Measurements from ENCODE around the gene PAX4.

The PAX4 gene, protein sequence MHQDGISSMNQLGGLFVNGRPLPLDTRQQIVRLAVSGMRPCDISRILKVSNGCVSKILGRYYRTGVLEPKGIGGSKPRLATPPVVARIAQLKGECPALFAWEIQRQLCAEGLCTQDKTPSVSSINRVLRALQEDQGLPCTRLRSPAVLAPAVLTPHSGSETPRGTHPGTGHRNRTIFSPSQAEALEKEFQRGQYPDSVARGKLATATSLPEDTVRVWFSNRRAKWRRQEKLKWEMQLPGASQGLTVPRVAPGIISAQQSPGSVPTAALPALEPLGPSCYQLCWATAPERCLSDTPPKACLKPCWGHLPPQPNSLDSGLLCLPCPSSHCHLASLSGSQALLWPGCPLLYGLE

DNA sequence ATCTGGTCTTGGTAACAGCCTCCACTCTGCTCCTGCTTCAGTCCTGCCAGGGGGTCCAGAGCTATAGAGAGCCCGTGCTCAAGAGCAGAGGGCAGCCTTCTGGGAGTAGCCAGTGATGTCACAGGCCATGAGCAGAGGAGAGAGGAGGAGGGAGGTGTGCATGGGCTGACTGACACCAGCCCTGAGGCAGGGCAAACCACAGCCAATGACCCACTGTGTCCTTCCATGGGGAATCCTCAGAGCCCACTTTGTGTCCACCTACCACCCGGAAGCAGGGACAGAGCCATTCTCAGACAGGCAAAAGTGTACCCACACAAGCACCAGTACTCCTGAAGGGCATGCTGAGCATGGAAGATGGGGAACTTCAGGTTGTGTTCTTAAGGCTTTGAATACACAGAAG is at the start of gene PAX4:
Gene PAX4 (minus strand): TSS at position 101 of the 400 bp plus-strand sequence. CDS start 2,214 bp downstream, outside the sequence.
- DNase-seq (ENCODE audit: low read depth, low spot score): no peak

DNA sequence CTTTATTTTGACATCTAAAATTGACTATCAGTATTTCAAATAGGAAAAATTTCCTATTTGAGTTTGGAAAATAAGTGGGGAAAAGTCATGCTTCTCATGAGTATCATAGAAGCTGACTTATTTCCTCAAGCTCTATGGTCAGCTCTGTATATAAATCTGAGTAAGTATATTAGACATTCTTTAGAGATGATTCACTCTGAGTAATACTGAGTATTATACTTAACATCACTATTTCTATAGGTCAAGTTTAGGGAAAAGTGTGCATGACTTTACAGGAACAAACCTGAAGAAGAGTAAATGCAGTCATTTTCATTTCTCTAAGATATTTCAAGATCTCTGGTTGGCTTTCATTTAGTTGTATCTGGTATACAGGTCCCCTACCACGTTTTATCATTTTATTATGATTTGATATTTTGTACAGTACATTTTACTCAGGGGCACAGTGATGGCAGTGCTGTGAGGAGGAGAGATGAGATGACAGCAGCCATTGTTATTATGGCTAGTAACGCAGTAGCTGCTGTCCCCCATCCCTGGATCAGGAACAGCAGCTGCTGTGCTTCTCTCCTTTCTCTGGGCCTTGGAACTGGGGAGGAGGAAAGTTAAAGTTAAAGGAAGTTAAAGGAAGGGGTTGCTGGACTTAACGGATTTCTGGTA is 49.2 kb upstream of the PAX4 start:
- DNase-seq (ENCODE audit: low read depth, low spot score): no peak

DNA sequence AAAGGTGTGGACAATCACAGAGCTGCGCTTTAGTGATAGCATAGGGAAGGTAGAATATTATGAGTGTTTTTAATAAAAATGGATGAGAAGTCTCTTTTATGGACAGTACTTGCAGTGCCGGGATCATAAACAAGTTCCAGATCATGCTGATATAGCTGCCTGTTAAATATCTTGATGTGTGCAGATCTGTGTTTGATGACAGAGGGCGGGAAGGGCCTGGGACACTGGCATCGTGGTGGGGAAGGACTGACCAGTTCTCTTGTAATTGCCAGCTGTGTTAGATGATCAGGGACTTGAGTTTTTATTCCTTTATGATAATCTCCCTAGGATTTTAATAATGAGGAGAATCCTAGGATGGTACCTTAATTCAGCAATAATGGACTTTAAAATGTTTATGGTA is 48.7 kb upstream of the PAX4 start:
- DNase-seq (ENCODE audit: low read depth, low spot score): no peak

DNA sequence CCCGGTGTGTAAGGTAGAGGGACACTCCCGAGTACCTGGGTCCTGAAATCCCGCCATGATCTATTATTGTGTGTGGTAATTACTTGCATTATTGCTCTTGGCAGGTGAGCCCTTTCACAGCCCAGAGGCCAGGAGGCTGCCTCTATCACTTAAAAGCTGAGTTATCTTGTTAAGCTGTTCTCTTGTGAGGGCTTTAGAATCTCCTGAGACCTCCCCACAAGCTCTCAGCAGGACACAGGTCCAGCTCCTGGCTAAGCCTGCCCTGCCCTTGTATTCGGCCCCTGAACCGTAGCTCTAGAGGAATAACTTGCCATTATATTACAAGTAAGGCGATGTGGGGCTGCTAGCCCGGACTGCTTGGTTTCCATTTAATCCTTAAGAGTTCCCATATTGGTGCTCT is 48.0 kb upstream of the PAX4 start:
- DNase-seq (ENCODE audit: low read depth, low spot score): no peak

DNA sequence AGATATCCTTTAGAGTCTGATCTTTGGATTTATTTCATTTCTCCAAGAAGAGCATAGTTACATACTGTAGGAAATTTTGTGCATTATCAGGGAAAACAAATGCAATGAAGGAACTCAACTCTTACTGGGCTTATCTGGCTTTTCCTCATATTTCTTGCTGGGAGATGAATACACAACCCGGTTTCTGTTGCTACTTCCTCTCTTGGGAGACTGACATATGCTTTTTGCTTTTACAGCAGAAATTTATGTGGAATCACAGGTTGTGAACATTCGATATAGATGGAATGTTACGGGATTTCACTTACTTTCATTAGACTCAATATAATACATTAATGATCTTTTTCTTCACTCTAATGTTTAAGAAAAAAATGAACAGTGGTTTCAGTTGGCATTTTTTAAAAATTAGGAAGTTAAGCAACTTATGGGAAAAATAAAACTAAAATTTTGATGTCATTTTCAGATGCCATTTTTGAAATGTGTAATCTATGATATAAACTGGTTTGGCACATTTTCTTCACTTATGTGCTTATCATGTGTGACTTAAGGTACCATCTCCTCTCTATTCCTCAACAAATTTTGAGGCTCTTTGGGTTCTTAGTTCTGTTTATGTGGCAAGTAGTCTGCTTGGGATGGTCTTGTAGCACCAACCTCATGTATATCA is 41.2 kb upstream of the PAX4 start:
- DNase-seq (ENCODE audit: low read depth, low spot score): no peak

DNA sequence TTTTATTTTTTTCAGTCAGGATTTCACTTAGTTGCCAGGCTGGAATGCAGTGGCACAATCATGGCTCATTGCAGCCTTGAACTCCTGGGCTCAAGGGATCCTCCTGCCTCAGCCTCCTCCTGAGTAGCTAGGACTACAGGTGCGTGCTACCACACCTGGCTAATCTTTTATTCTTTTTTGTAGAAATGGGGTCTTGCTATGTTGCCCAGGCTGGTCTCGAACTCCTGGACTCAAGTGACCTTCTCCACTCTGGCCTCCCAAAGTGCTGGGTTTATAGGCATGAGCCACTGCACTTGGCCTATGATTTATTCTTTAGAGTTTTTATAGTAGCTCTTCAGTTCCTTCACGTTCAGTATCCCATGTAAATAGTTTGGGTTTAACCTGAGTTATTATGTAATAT is 39.6 kb upstream of the PAX4 start:
- no peak for DNase-seq (ENCODE audit: low read depth, low spot score)

DNA sequence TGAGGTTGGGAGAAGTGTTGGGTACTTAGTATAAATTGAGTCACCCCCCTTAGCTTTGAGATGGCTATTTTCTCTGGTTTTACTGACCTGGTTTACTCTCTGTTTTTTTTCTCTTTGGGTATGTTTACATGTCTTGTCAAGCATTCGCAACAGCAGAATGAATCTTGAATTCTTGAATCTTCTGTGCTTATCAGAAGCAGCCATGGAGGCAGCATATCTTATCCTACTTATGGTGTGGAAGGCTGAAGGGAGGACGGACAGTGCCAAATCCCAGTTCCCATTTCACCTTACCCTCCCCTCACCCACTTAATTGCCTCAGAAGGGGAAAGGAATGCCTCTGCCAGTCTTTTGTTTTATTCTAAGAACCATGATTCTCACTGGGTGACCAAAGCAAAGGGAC is 37.8 kb upstream of the PAX4 start:
- DNase-seq (ENCODE audit: low read depth, low spot score): no peak

DNA sequence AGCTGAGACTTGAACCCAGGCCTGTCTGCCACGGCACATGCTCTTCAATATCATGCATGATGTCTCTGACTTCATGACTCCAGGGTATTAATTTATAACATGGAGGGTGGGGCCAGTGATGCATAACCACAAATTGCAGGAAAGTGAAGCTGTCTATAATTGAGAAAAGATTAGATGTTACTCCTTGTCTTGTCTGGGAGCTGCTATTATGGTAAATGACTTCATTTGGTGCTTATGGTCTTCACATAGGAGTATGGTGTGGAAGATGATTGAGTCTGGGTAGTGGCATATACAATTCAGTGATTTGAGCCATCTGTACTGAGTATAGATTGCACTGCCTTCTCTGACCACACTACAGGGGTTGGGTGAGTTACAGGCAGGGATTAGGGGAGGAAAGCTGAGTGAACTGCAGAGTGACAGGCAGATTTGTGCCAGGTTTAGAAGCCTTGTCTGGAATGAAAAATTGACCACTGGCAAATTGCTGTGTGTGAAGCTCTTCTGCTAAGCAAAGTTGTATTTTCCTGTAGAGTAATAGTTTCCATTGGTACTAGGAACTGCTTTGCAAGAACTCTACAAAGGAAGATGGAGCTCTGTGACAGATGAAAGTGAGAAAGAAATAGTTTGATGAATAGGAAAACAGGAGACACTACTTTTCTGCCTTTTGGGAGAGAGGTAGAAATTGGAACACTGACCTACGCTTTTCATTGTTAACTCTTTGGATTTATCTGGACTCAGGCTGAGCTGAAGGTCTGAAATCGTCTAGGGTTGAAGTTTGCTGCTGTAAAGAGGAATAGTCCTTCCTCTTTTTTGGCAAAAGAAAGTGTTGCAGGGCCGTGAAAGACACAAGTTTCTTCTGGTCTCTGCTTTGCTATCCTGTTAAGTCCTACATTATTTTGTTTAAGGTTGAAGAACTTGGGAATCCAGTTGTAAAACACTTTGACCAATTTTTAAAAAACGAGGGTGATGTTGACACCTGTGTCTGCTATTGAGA is 36.8 kb upstream of the PAX4 start:
- DNase-seq (ENCODE audit: low read depth, low spot score): no peak

DNA sequence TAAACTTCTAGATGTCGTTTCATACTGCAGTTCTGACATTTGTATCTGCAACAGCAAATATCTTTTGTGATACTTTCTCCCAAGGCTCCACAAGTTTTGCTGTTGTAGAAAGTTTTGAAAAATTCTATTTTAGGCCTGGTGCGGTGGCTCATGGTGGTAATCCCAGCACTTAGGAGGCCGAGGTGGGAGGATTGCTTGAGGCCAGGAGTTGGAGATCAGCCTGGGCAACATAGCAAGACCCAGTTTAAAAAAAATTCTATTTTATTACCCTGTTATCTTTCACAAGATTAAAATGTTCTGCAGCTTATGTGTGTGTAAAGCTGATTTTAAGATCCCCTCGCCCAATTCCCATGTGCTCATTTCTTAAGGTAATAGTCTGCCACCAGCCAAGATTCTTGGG is 35.5 kb upstream of the PAX4 start:
- DNase-seq (ENCODE audit: low read depth, low spot score): no peak

DNA sequence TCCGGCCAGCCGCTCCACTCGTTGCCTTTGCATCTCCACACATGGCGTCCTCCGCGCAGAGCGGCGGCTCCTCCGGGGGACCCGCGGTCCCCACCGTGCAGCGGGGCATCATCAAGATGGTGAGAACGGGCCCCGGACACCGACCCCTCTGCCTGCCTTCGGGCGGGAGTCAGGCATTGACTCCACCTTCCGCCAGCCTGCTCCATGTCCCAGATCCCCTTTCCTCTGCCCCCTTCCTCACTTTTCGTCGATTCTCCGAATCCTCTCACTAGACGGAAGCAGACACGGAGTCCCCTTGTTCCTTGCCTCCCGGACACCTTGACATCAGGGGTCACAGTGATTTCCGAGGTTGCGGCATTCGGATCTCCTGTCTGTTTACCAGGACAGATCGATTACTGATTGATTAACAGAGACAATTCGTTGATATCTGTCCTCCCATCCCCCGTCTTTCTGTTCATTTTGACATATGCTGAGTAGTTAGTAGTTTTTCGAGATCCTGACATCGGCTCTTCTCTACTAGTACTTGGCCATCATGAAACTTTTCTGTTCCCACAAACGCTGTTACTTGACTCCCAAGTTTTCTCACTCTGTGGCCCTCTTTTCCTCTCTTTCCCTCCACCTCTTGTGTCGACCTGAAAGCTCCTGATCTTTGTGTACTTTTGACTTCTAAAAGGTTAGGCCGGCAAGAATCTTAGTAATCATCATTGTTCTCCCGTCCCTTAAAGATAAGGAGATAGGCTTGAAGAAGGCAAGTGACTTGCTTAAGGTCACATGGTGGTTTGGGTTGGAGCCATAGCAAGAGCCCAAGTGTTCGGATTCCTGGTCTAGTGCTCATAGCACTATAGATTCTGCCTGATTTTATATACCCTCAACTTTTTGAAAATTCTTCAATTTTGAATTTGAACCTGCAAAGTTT is 34.6 kb upstream of the PAX4 start:
- no peak for DNase-seq (ENCODE audit: low read depth, low spot score)

DNA sequence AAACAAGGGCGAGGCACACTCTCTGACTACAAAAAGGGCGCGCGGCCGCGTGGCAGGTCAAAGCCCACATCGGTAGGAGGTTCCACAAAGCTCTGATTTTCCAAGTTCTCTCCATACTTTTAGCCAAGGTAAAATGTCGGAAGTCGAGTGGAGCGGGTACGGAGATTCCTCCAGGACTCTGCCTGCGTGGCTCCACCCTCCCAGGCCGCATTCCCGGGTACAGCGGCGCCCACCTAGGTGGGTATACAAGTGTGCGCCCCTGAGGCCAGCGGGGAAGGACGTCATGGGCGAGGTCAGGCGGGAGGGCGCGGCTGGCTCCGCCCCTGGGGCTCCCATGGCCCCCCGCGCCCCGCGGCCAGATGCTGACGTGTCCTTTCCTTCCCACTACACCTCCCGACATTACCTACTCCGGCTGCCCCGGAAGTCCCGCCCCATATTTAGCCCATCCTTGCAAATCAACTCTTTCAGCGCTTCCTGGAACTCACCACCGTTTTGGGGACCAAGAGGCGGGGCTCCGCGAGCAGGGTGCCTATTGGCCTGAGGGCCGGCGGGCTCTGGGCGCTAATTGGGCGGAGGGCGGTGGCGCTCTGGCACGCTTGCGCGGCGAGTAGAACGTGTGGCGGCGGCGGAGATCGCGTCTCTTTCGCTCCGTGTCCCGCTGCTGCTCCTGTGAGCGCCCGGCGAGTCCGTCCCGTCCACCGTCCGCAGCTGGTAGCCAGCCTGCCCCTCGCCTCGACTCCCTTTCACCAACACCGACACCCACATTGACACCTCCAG is 33.8 kb upstream of the PAX4 start, which contains the start of gene SND1:
Gene SND1 (plus strand): TSS at position 639 of the 777 bp plus-strand sequence. CDS start 180 bp downstream, outside the sequence.
- peak; percentile 98 for DNase-seq (ENCODE audit: low read depth, low spot score)

DNA sequence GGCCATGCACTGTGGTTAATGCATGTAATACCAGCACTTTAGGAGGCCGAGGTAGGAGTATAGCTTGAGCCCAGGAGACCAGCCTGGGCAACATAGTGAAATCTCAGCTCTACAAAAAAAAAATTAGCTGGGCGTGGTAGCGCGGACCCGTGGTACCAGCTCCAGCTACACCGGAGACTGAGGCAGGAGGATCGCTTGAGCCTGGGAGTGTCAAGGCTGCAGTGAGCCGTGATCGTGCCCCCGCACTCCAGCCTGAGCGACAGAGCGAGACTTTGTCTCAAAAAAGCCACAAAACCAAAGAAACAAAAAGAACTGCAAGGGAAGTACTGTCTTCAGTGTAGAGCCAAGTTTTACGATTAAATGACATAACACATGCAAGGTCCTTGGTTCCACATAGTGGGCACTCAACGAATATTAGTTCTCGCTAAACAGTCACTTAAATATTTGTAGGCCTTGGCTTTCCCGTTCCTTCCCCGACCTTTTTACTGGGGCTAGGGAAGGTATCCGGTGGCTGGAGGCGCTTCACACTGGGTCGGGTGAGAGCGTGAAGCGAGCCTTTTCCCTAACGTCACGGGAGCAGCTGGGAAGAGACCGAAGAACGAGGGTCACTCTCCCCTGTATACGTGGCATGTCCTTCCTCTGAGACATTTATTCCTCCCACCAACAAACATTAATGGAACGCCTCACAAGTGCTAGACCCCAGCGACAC is 33.1 kb upstream of the PAX4 start:
- DNase-seq (ENCODE audit: low read depth, low spot score): no peak

DNA sequence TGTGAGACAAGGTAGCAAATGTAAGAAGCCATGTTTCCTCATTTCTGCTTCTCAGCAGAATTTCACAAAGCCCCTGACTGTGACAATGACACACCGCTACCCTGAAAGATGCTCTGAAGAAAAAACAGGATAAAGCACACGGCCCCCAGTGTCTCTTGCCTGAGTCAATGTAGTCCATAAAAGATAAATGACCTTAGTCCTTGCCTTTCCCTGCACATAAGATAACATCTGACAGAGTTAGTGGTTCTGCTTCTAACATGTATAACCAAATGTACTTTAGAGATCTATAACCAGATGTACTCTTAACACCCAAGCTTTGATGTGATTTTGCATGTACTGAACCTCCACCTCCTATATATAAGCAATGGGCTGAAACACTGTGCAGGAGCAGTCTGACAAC is 31.0 kb upstream of the PAX4 start:
- DNase-seq (ENCODE audit: low read depth, low spot score): no peak

DNA sequence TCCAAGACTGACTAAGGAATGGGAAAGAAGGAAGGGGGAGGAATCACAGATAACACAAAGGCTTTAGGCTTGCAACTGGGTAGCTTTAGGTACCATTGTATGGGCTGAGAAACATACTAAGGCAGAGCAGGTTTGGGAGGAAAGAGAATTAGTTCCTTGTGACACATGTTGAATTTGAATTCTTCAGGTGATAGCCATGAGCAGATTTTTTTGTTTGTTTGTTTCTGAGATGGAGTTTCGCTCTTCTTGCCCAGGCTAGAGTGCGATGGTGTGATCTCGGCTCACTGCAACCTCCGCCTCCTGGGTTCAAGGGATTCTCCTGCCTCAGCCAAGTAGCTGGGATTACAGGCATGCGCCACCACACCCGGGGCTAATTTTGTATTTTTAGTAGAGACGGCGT is 29.7 kb upstream of the PAX4 start:
- no peak for DNase-seq (ENCODE audit: low read depth, low spot score)

DNA sequence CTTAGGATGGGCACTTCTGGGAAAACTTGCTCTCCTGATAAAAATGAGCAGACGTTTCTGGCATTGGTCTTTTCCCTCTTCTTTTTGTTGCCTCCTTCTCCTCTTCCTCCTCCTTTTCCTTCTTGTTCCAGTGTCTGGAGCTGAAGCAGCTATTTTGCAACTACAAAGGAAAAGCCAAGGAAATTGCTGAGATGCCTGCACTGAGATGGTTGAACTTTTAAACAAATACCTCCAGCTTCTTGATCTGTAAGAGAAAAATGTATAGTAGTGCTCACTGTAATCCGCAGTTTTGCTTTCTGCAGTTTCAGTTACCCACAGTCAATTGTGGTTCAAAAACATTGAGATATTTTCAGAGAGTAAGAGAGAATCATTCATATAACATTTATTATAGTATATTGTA is 26.5 kb upstream of the PAX4 start:
- no peak for DNase-seq (ENCODE audit: low read depth, low spot score)

DNA sequence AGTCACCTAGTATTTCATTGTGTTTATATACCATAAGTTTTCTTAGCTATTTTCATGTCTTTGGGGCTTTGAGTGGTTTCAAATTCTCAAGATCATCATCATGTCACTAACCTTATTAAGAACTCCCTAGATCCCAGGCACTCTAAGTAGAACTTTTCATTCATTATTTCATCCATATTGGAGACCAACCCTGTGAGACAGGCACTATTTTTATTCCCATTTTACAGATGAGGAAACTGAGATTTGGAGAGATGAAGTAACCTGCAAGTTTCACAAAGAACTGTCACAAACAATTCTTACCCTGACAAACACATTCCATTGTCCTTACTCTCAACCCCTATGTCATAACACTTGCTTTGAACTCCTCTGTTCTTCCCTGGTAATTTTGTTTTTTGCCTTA is 20.3 kb upstream of the PAX4 start:
- no peak for DNase-seq (ENCODE audit: low read depth, low spot score)

DNA sequence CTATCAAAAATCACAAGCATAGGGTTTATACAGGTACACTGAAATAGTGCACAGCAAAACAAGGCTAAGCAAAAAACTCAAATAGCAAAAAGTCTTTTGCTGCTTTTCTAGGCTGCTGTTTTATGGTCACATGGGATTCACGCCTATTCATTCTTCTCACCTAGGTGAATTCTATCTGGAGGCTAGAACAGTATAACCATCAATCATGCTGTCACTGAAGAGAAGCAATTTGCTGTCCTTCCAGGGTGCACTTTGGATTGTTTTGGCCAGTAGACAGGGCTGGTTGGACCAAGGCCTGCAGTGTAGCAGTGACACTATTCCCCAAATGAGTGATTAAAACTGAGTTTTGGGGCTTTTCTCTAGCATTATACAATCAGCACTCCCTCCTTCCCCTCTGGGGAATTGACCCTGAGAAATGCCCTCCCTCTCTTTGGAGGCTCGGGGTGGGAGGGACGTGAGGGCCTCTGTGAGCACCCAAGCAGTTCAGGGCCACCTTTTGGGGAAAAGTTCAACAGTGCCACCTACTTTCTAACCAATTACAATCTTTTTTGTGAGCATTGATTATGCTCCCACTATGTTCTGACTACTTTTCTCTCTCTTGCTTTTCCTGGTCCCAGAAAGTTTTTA is 17.8 kb upstream of the PAX4 start:
- DNase-seq (ENCODE audit: low read depth, low spot score): no peak

DNA sequence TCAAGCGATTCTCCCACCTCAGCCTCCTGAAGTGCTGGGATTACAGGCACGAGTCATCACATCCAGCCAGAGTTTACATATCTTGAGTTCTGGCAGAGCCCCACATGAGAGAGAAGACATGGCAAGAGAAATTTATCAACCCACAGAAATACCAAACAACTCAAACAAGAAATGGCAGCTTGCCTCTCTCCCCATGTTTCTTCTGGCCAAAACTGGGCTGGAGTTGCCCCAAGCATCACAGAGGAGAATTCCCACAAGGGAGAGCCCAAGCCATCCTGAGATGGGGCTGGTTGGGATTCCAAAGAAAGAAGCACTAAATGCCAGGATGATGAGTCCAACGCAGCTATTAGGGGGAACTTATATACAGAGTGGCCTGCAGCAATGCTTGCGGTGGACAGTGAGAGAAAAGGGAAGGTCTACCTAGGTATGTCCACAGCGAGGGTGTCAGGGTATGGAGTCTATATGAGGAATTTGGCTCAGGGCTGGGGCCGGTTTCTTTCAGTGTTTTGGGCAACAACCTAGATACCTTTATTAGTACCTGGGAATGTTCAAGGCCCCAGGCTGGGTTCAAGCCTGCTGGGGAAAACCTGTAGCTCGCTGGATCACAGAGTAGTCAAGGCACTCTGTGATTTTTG is 14.5 kb upstream of the PAX4 start:
- DNase-seq (ENCODE audit: low read depth, low spot score): no peak
